GM12891 (cell line): ENCODE data around the gene TRPV4.

Experiments
- POLR2A ChIP-seq: IDR thresholded peaks from 2 replicates; pipeline ENCODE4 v1.6.1; 2011; ENCODE audit warnings: low read depth, low read length, control low read depth
- POLR2AphosphoS5 ChIP-seq: IDR thresholded peaks from 2 replicates; pipeline ENCODE4 v1.6.1; 2011; ENCODE audit warnings: low read depth, low read length, control low read depth
- SPI1 ChIP-seq: IDR thresholded peaks from 2 replicates; pipeline ENCODE4 v1.6.1; 2011; ENCODE audit warnings: low read depth, low read length, control low read depth
- TAF1 ChIP-seq: IDR thresholded peaks from 2 replicates; pipeline ENCODE4 v1.6.1; 2011; ENCODE audit warnings: low read depth, low read length, control low read depth

- TF ChIP-seq POLR2A (no peak), POLR2AphosphoS5 (no peak), TAF1 (no peak), SPI1 (no peak)
Measured at GRCh38 chr12:109781668-109782325, 51.4 kb downstream of the TRPV4 start.
